GM19468 (cell line): ENCODE data around the gene FASTKD2.

Experiments used
- ATAC-seq: cut with Tn5 transposase; IDR thresholded peaks from one replicate; pipeline ENCODE4 v1.9.1; 2021; ENCODE audit warnings: mild to moderate bottlenecking, moderate library complexity, moderate number of reproducible peaks; ENCODE audit not compliant: unreplicated experiment; ENCODE audit errors: extremely low read depth

Gene FASTKD2

GRCh38 chr2:206765242-206766056 is at the start of gene FASTKD2, which contains the start of gene MDH1B:
TSS of gene FASTKD2 (plus strand) at chr2:206765606. CDS start at chr2:206766694, 1,088 bp downstream.
TSS of gene MDH1B (minus strand) at chr2:206765328. CDS start at chr2:206765271, 57 bp downstream.
- ATAC-seq, result peak; percentile 94

GRCh38 chr2:206716623-206717022 is 48.8 kb upstream of the FASTKD2 start:
- ATAC-seq, result no peak

- no peak for ATAC-seq
Measured at GRCh38 chr2:206718296-206718695, 47.1 kb upstream of the FASTKD2 start, which contains the start of gene DYTN. TSS of gene DYTN (minus strand) at chr2:206718396. CDS start at chr2:206718279, 117 bp downstream.

- ATAC-seq, result peak; percentile 40
Measured at GRCh38 chr2:206721256-206721920, 44.0 kb upstream of the FASTKD2 start.

- no peak for ATAC-seq
Measured at GRCh38 chr2:206723288-206723687, 42.1 kb upstream of the FASTKD2 start.

- no peak for ATAC-seq
Measured at GRCh38 chr2:206727287-206727686, 38.1 kb upstream of the FASTKD2 start.

- ATAC-seq, result no peak
Measured at GRCh38 chr2:206728277-206729199, 36.9 kb upstream of the FASTKD2 start.

- no peak for ATAC-seq
Measured at GRCh38 chr2:206733341-206733740, 32.1 kb upstream of the FASTKD2 start.

GRCh38 chr2:206736935-206737334 is 28.5 kb upstream of the FASTKD2 start:
- no peak for ATAC-seq

- no peak for ATAC-seq
Measured at GRCh38 chr2:206739271-206739670, 26.1 kb upstream of the FASTKD2 start.

- ATAC-seq, result no peak
Measured at GRCh38 chr2:206740800-206741199, 24.6 kb upstream of the FASTKD2 start.

GRCh38 chr2:206756816-206757215 is 8.6 kb upstream of the FASTKD2 start:
- ATAC-seq, result no peak

GRCh38 chr2:206764673-206765241 is 649 bp upstream of the FASTKD2 start:
- ATAC-seq, result no peak

GRCh38 chr2:206766057-206766930 is 888 bp downstream of the FASTKD2 start:
- ATAC-seq, result no peak

- no peak for ATAC-seq
Measured at GRCh38 chr2:206774871-206775270, 9.5 kb downstream of the FASTKD2 start.

GRCh38 chr2:206776432-206776831 is 11.0 kb downstream of the FASTKD2 start:
- ATAC-seq, result no peak

- no peak for ATAC-seq
Measured at GRCh38 chr2:206780671-206781070, 15.3 kb downstream of the FASTKD2 start.

- ATAC-seq, result no peak
Measured at GRCh38 chr2:206783718-206784117, 18.3 kb downstream of the FASTKD2 start.
